BLaER1 (cell line): ENCODE measurements around the gene BMP15.

Source experiments
- H3K27ac ChIP-seq: shearing (Covaris generic); formaldehyde crosslinking; 2 replicates; pipeline ENCODE4 v1.8.1; 2022
- H3K27me3 ChIP-seq: shearing (Covaris generic); formaldehyde crosslinking; 2 replicates; pipeline ENCODE4 v1.8.1; 2022
- H3K36me3 ChIP-seq: shearing (Covaris generic); formaldehyde crosslinking; 2 replicates; pipeline ENCODE4 v1.8.1; 2022
- H3K4me1 ChIP-seq: shearing (Covaris generic); formaldehyde crosslinking; 2 replicates; pipeline ENCODE4 v1.8.1; 2022
- H3K4me2 ChIP-seq: shearing (Covaris generic); formaldehyde crosslinking; 2 replicates; pipeline ENCODE4 v1.8.1; 2022
- H3K4me3 ChIP-seq: shearing (Covaris generic); formaldehyde crosslinking; 2 replicates; pipeline ENCODE4 v1.8.1; 2022
- H3K9ac ChIP-seq: shearing (Covaris generic); formaldehyde crosslinking; 2 replicates; pipeline ENCODE4 v1.8.1; 2022
- H3K9me3 ChIP-seq: shearing (Covaris generic); formaldehyde crosslinking; 2 replicates; pipeline ENCODE4 v1.8.1; 2022
- H4K20me1 ChIP-seq: shearing (Covaris generic); formaldehyde crosslinking; 2 replicates; pipeline ENCODE4 v1.8.1; 2022
- Cebpa-rat ChIP-seq: shearing (Covaris generic); IDR thresholded peaks from 2 replicates; pipeline ENCODE4 v1.8.1; 2022

BMP15 gene

GRCh38 chrX:50910685-50911176, at the start of gene BMP15:
TSS of gene BMP15 (plus strand) at chrX:50910735. CDS start at chrX:50910784, 49 bp downstream.
- no peak within 1 kb of the TSS for H3K27ac ChIP-seq
- no peaks in the 10 kb centered on the region for H3K9me3 ChIP-seq
- no peak for TF ChIP-seq Cebpa-rat

GRCh38 chrX:50863471-50863870, 47.1 kb upstream of the BMP15 start:
- no peaks in the 10 kb centered on the region for H3K36me3 ChIP-seq
- H3K27me3 ChIP-seq, result peaks cover 53% of the 10 kb centered on the region
- no peak overlapping the region for H3K9ac ChIP-seq
- no peak overlapping the region for H3K4me3 ChIP-seq
- H4K20me1 ChIP-seq, result no peaks in the 10 kb centered on the region
- H3K9me3 ChIP-seq, result no peaks in the 10 kb centered on the region
- H3K4me1 ChIP-seq, result no peaks in the 10 kb centered on the region
- H3K27ac ChIP-seq, result no peak overlapping the region
- no peak for TF ChIP-seq Cebpa-rat
- no peak overlapping the region for H3K4me2 ChIP-seq

More at GRCh38 chrX:50910685-50911176, at the start of gene BMP15:
- Histone ChIP-seq H4K20me1 (no peaks in the 10 kb centered on the region), H3K9ac (no peak within 1 kb of the TSS), H3K36me3 (no peaks in the 10 kb centered on the region), H3K4me3 (no peak within 1 kb of the TSS), H3K27me3 (peaks cover 81% of the 10 kb centered on the region), H3K4me1 (no peaks in the 10 kb centered on the region), H3K4me2 (no peak within 1 kb of the TSS)

- Histone ChIP-seq H3K4me2 (no peak overlapping the region), H3K9me3 (no peaks in the 10 kb centered on the region), H3K36me3 (no peaks in the 10 kb centered on the region), H3K9ac (no peak overlapping the region), H3K4me1 (no peaks in the 10 kb centered on the region), H3K4me3 (no peak overlapping the region), H3K27ac (no peak overlapping the region), H3K27me3 (peaks cover 62% of the 10 kb centered on the region), H4K20me1 (no peaks in the 10 kb centered on the region)
- TF ChIP-seq Cebpa-rat, result no peak
These were observed 45.2 kb upstream of the BMP15 start for GRCh38 chrX:50865311-50865710.

- Histone ChIP-seq H3K36me3 (no peaks in the 10 kb centered on the region), H3K9ac (no peak overlapping the region), H3K9me3 (no peaks in the 10 kb centered on the region), H3K4me3 (no peak overlapping the region), H3K27ac (no peak overlapping the region), H3K4me2 (no peak overlapping the region), H3K4me1 (no peaks in the 10 kb centered on the region), H4K20me1 (no peaks in the 10 kb centered on the region; the same call in 1 of the 2 replicates), H3K27me3 (peaks cover 88% of the 10 kb centered on the region)
- TF ChIP-seq Cebpa-rat, result no peak
These were observed 38.5 kb upstream of the BMP15 start for GRCh38 chrX:50871922-50872453.

- Histone ChIP-seq H3K9ac (no peak overlapping the region), H3K9me3 (no peaks in the 10 kb centered on the region), H3K36me3 (no peaks in the 10 kb centered on the region), H3K4me2 (no peak overlapping the region), H3K4me1 (no peaks in the 10 kb centered on the region), H3K27me3 (peaks cover 97% of the 10 kb centered on the region), H3K27ac (no peak overlapping the region), H3K4me3 (no peak overlapping the region), H4K20me1 (no peaks in the 10 kb centered on the region; the same call in 1 of the 2 replicates)
- TF ChIP-seq Cebpa-rat, result no peak
These were observed 35.7 kb upstream of the BMP15 start for GRCh38 chrX:50874876-50875275.

GRCh38 chrX:50876551-50876950, 34.0 kb upstream of the BMP15 start:
- Histone ChIP-seq H4K20me1 (no peaks in the 10 kb centered on the region; the same call in 1 of the 2 replicates), H3K27ac (no peak overlapping the region)
- TF ChIP-seq Cebpa-rat, result no peak

GRCh38 chrX:50877310-50877709, 33.2 kb upstream of the BMP15 start:
- no peaks in the 10 kb centered on the region for H3K4me1 ChIP-seq
- no peak overlapping the region for H3K4me3 ChIP-seq
- no peaks in the 10 kb centered on the region for H3K36me3 ChIP-seq
- H3K27me3 ChIP-seq, result peaks cover 84% of the 10 kb centered on the region
- no peak overlapping the region for H3K4me2 ChIP-seq
- H4K20me1 ChIP-seq, result no peaks in the 10 kb centered on the region; the same call in 1 of the 2 replicates
- no peaks in the 10 kb centered on the region for H3K9me3 ChIP-seq
- no peak for TF ChIP-seq Cebpa-rat
- H3K27ac ChIP-seq, result no peak overlapping the region
- no peak overlapping the region for H3K9ac ChIP-seq

More at GRCh38 chrX:50876551-50876950, 34.0 kb upstream of the BMP15 start:
- no peaks in the 10 kb centered on the region for H3K36me3 ChIP-seq
- no peak overlapping the region for H3K4me2 ChIP-seq
- H3K4me3 ChIP-seq, result no peak overlapping the region
- H3K27me3 ChIP-seq, result peaks cover 91% of the 10 kb centered on the region
- no peak overlapping the region for H3K9ac ChIP-seq
- no peaks in the 10 kb centered on the region for H3K9me3 ChIP-seq
- no peaks in the 10 kb centered on the region for H3K4me1 ChIP-seq

GRCh38 chrX:50881028-50881427, 29.5 kb upstream of the BMP15 start:
- Histone ChIP-seq H3K4me2 (no peak overlapping the region), H3K4me1 (no peaks in the 10 kb centered on the region), H4K20me1 (no peaks in the 10 kb centered on the region), H3K27me3 (peaks cover 81% of the 10 kb centered on the region), H3K4me3 (no peak overlapping the region), H3K9ac (no peak overlapping the region), H3K27ac (no peak overlapping the region), H3K36me3 (no peaks in the 10 kb centered on the region), H3K9me3 (no peaks in the 10 kb centered on the region)
- TF ChIP-seq Cebpa-rat, result no peak

- no peak overlapping the region for H3K27ac ChIP-seq
- TF ChIP-seq Cebpa-rat, result no peak
- H3K4me2 ChIP-seq, result no peak overlapping the region
- H3K27me3 ChIP-seq, result peaks cover 65% of the 10 kb centered on the region
- no peaks in the 10 kb centered on the region for H3K36me3 ChIP-seq
- no peaks in the 10 kb centered on the region for H3K4me1 ChIP-seq
- peaks cover 20% of the 10 kb centered on the region for H3K9me3 ChIP-seq
- H3K4me3 ChIP-seq, result no peak overlapping the region
- no peak overlapping the region for H3K9ac ChIP-seq
- no peaks in the 10 kb centered on the region for H4K20me1 ChIP-seq
These were observed 21.7 kb upstream of the BMP15 start for GRCh38 chrX:50888884-50889283.

GRCh38 chrX:50889582-50889981, 21.0 kb upstream of the BMP15 start:
- TF ChIP-seq Cebpa-rat, result no peak
- no peak overlapping the region for H3K4me2 ChIP-seq
- H3K27me3 ChIP-seq, result peaks cover 67% of the 10 kb centered on the region
- no peaks in the 10 kb centered on the region for H4K20me1 ChIP-seq
- H3K36me3 ChIP-seq, result no peaks in the 10 kb centered on the region
- H3K9me3 ChIP-seq, result peaks cover 20% of the 10 kb centered on the region
- H3K4me1 ChIP-seq, result no peaks in the 10 kb centered on the region
- H3K4me3 ChIP-seq, result no peak overlapping the region
- no peak overlapping the region for H3K27ac ChIP-seq
- H3K9ac ChIP-seq, result no peak overlapping the region
